ENCODE results near the gene CLPX. TPM values are rescaled to one million over a fixed set of nuclear protein-coding genes. Genes with fewer than 3 reads are reported as not detected.

The CLPX gene
- total and polyA plus RNA-seq, 9 of the 15 experiments (the other 6 are each of a cell fraction or from before 2014, with no cell fraction given): 11.2 to 83.3 (median 51.3) TPM

DNA sequence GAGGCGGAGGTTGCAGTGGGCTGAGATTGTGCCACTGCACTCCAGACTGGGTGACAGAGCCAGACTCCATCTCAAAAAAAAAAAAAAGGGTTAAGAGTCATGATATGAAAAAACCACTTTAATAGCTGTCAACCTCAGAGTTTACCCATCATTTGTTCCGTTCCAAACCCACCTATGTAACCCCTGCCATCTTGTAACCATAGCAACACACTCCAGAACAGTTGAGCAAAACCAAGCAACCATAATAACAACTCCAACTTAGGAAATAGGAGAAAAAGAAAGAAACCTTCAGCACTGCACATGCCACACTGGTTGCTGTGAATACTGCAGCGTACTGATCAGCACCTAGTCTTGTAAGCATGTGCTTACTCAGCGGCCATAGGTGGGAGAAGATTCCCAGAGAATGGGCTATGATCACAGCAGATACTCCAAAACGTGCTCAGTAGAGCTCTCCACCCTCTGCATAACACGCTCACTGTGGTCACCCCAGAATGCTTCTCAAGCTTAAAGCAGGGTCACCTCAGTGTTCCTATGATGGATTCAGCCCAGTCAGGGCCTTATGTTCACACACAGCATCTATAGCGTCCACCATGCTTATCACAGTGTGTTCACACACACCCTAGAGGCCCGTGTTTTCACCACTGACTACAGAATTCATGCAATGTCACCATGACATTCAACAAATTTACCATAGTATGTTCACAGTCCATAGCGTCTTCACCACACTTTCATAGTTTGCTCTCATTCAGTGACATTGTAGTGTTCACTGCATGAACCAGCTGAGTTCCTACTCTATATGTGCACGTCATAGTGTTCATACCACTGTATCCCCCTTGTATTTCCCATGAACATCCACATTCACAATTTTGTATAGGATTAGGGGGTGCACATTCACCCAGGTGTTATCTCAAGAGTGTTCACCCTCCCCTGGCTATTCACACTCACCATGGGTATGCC is 32.7 kb upstream of the CLPX start (continued):
- TF ChIP-seq, protein P1, sequence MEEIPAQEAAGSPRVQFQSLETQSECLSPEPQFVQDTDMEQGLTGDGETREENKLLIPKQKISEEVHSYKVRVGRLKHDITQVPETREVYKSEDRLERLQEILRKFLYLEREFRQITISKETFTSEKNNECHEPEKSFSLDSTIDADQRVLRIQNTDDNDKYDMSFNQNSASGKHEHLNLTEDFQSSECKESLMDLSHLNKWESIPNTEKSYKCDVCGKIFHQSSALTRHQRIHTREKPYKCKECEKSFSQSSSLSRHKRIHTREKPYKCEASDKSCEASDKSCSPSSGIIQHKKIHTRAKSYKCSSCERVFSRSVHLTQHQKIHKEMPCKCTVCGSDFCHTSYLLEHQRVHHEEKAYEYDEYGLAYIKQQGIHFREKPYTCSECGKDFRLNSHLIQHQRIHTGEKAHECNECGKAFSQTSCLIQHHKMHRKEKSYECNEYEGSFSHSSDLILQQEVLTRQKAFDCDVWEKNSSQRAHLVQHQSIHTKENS (CRISPR knock-in tag; IDR thresholded peaks at IDR 0.05): no peak
- no peak for TF ChIP-seq NFE2L1 (tag; IDR thresholded peaks at IDR 0.05; ENCODE audit: borderline replicate concordance, low read depth)
- TF ChIP-seq, protein P2, sequence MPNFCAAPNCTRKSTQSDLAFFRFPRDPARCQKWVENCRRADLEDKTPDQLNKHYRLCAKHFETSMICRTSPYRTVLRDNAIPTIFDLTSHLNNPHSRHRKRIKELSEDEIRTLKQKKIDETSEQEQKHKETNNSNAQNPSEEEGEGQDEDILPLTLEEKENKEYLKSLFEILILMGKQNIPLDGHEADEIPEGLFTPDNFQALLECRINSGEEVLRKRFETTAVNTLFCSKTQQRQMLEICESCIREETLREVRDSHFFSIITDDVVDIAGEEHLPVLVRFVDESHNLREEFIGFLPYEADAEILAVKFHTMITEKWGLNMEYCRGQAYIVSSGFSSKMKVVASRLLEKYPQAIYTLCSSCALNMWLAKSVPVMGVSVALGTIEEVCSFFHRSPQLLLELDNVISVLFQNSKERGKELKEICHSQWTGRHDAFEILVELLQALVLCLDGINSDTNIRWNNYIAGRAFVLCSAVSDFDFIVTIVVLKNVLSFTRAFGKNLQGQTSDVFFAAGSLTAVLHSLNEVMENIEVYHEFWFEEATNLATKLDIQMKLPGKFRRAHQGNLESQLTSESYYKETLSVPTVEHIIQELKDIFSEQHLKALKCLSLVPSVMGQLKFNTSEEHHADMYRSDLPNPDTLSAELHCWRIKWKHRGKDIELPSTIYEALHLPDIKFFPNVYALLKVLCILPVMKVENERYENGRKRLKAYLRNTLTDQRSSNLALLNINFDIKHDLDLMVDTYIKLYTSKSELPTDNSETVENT (CRISPR knock-in tag; IDR thresholded peaks at IDR 0.05): no peak
- TF ChIP-seq, protein P3, sequence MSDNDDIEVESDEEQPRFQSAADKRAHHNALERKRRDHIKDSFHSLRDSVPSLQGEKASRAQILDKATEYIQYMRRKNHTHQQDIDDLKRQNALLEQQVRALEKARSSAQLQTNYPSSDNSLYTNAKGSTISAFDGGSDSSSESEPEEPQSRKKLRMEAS (CRISPR knock-in tag; IDR thresholded peaks at IDR 0.05): peak; percentile 41
- no peak; the same call in 1 of the 2 replicates for TF ChIP-seq CUX1 (CRISPR knock-in tag; IDR thresholded peaks at IDR 0.05)
- no peak for TF ChIP-seq ZNF143 (CRISPR knock-in tag; IDR thresholded peaks at IDR 0.05)
- TF ChIP-seq, protein P4, sequence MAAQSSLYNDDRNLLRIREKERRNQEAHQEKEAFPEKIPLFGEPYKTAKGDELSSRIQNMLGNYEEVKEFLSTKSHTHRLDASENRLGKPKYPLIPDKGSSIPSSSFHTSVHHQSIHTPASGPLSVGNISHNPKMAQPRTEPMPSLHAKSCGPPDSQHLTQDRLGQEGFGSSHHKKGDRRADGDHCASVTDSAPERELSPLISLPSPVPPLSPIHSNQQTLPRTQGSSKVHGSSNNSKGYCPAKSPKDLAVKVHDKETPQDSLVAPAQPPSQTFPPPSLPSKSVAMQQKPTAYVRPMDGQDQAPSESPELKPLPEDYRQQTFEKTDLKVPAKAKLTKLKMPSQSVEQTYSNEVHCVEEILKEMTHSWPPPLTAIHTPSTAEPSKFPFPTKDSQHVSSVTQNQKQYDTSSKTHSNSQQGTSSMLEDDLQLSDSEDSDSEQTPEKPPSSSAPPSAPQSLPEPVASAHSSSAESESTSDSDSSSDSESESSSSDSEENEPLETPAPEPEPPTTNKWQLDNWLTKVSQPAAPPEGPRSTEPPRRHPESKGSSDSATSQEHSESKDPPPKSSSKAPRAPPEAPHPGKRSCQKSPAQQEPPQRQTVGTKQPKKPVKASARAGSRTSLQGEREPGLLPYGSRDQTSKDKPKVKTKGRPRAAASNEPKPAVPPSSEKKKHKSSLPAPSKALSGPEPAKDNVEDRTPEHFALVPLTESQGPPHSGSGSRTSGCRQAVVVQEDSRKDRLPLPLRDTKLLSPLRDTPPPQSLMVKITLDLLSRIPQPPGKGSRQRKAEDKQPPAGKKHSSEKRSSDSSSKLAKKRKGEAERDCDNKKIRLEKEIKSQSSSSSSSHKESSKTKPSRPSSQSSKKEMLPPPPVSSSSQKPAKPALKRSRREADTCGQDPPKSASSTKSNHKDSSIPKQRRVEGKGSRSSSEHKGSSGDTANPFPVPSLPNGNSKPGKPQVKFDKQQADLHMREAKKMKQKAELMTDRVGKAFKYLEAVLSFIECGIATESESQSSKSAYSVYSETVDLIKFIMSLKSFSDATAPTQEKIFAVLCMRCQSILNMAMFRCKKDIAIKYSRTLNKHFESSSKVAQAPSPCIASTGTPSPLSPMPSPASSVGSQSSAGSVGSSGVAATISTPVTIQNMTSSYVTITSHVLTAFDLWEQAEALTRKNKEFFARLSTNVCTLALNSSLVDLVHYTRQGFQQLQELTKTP (IDR thresholded peaks at IDR 0.05; ENCODE audit: low read depth in 1 of 2, partially characterized antibody in 2 of 2): no peak
- TF ChIP-seq, protein P5, sequence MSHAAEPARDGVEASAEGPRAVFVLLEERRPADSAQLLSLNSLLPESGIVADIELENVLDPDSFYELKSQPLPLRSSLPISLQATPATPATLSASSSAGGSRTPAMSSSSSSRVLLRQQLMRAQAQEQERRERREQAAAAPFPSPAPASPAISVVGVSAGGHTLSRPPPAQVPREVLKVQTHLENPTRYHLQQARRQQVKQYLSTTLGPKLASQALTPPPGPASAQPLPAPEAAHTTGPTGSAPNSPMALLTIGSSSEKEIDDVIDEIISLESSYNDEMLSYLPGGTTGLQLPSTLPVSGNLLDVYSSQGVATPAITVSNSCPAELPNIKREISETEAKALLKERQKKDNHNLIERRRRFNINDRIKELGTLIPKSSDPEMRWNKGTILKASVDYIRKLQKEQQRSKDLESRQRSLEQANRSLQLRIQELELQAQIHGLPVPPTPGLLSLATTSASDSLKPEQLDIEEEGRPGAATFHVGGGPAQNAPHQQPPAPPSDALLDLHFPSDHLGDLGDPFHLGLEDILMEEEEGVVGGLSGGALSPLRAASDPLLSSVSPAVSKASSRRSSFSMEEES (CRISPR knock-in tag; IDR thresholded peaks at IDR 0.05): no peak
- no peak for TF ChIP-seq ZNF408 (CRISPR knock-in tag; IDR thresholded peaks at IDR 0.05; ENCODE audit: low read depth)

Data from K562 (cell line).